Caki2 (cell line): ENCODE measurements around the gene ABHD12B. TPM values are rescaled to one million over a fixed set of nuclear protein-coding genes. Genes with fewer than 3 reads are reported as not detected.
A peak's percentile ranks its signal among the peaks of the same experiment; 100 is the strongest.

Experiments used
- DNase-seq: peaks from one replicate; pipeline ENCODE4 v3.0.0-alpha.2; 2015; ENCODE audit warnings: low read depth
- in situ Hi-C: cut with HindIII; loops from 2 replicates; pipeline ENCODE4 v1.10.0; 2016; ENCODE audit warnings: low sequenced_read_pairs, low pct_unique_long_range_greater_than_20kb, mixed read lengths
- total RNA-seq: library from RNA; depleted of rRNA; stranded (reverse); fragments of >200 nt; shearing (Covaris generic); gene quantifications from 2 replicates; pipeline ENCODE4 v1.2.3, GENCODE V29; 2014; ENCODE audit warnings: low replicate concordance; rRNA removed

Gene ABHD12B
- total RNA-seq, 1 experiment from 2014 or later: not detected

GRCh38 chr14:50944647-50945413 is 73.0 kb downstream of the ABHD12B start:
- in situ Hi-C loops: no loop called here
- DNase-seq: peak; percentile 72

GRCh38 chr14:50946234-50946935 is 74.5 kb downstream of the ABHD12B start:
- DNase-seq: no peak
- in situ Hi-C loops: no loop called here

- in situ Hi-C loops: no loop called here
- no peak for DNase-seq
Measured at GRCh38 chr14:50947446-50947845, 75.6 kb downstream of the ABHD12B start.

- no peak for DNase-seq
- in situ Hi-C loops: no loop called here
Measured at GRCh38 chr14:50948205-50948604, 76.4 kb downstream of the ABHD12B start.

- in situ Hi-C loops: no loop called here
- DNase-seq: no peak
Measured at GRCh38 chr14:50951032-50951431, 79.2 kb downstream of the ABHD12B start.

- in situ Hi-C loops: no loop called here
- no peak for DNase-seq
Measured at GRCh38 chr14:50953502-50953901, 81.6 kb downstream of the ABHD12B start.

Other genes starting within 250 kb of the ABHD12B start
- gene SAV1, start 203.7 kb upstream of the ABHD12B start, total RNA-seq: 53.0 and 67.0 TPM in 2 replicates
- gene NIN, start 40.9 kb upstream of the ABHD12B start, total RNA-seq: 7.0 and 11.0 TPM in 2 replicates
- 21.7 and 30.3 TPM in 2 replicates for gene PYGL, start 72.4 kb downstream of the ABHD12B start, total RNA-seq
- gene TRIM9, start 223.1 kb downstream of the ABHD12B start, total RNA-seq: 0.41 and 2.3 TPM in 2 replicates